Body of pancreas (tissue), 4 donors: ENCODE results near the gene CA5A.

Experiments
- POLR2A ChIP-seq, 3 donors: fragments of 450-650 bp; IDR thresholded peaks; one replicate each; pipeline ENCODE4 v1.6.1; 2016; ENCODE audit warnings: antibody characterized with exemption in 3 of 3, mild to moderate bottlenecking in 2 of 3
- TF ChIP-seq, protein P1 (sequence below), 7 experiments: fragments of 450-650 bp in 4 of 7; fragments of 200-600 bp in 3 of 7; sonication (generic) in 3 of 7; IDR thresholded peaks; one replicate each; pipeline ENCODE4 v1.5.1; 2016 to 2019; ENCODE audit warnings: antibody characterized with exemption in 7 of 7

DNA sequence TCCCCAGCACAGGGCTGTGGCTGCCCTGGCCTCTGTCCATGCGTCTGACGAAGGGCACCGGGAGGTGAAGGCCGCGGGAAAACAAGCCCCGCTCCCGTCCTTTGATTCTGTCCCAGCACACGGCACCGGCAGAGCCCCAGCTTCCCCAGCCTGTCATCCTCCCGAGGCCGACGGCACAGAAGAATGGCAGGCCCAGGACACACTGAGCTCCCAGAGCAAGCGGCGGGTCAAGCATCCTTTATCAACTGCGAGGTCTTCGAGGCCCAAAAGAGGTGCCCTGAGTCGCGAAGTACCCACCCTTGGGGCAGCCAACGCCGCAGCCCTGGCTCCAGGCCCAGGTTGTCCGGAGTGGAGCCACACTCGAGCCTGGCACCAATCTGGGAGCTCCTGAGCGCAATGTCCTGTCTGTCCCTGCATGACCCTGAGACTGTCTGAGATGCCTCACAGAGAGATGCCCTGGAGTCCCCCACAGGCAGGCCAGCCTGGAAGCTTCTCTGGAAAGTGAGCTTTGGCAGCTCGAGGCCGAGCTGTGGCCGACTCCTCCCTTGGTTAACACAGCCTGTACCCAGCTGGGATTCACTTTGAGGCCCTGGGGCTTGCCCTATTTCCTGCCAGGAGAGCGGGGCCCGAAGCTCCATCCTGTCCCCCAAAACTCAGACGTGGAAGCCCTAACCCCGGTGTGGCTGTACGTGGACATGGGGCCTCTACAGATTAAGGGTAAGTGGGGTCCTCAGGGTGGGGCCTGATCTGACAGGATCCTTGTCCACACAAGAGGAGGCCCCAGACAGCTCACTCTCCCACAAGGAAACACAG is 90.3 kb downstream of the CA5A start:
- TF ChIP-seq, protein P1, sequence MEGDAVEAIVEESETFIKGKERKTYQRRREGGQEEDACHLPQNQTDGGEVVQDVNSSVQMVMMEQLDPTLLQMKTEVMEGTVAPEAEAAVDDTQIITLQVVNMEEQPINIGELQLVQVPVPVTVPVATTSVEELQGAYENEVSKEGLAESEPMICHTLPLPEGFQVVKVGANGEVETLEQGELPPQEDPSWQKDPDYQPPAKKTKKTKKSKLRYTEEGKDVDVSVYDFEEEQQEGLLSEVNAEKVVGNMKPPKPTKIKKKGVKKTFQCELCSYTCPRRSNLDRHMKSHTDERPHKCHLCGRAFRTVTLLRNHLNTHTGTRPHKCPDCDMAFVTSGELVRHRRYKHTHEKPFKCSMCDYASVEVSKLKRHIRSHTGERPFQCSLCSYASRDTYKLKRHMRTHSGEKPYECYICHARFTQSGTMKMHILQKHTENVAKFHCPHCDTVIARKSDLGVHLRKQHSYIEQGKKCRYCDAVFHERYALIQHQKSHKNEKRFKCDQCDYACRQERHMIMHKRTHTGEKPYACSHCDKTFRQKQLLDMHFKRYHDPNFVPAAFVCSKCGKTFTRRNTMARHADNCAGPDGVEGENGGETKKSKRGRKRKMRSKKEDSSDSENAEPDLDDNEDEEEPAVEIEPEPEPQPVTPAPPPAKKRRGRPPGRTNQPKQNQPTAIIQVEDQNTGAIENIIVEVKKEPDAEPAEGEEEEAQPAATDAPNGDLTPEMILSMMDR (IDR thresholded peaks at IDR 0.05) = no peak
- no peak for TF ChIP-seq POLR2A (IDR thresholded peaks at IDR 0.05)
